MM.1S (cell line): ENCODE data around the gene FGD2.

ENCODE experiments used
- DNase-seq: peaks from one replicate; pipeline ENCODE4 v3.0.0-alpha.2; 2015
- H2AFZ ChIP-seq: fragments of 300-600 bp; sonication (generic); 2 replicates; pipeline ENCODE4 v1.6.0; 2016; ENCODE audit warnings: antibody characterized with exemption, low read length
- H3F3A ChIP-seq: fragments of 300-600 bp; sonication (generic); 2 replicates; pipeline ENCODE4 v1.6.1; 2016; ENCODE audit warnings: mild to moderate bottlenecking, antibody characterized with exemption, low read length, moderate library complexity, mixed read lengths; ENCODE audit not compliant: insufficient read depth
- H3K27ac ChIP-seq: fragments of 300-600 bp; sonication (generic); 2 replicates; pipeline ENCODE4 v1.5.1; 2016; ENCODE audit warnings: mild to moderate bottlenecking, low read length
- H3K27me3 ChIP-seq: fragments of 300-600 bp; sonication (generic); replicated peaks from 2 replicates; pipeline ENCODE4 v1.6.0; 2016; ENCODE audit warnings: low read length; ENCODE audit not compliant: insufficient read depth
- H3K36me3 ChIP-seq: fragments of 300-600 bp; sonication (generic); replicated peaks from 2 replicates; pipeline ENCODE4 v1.6.1; 2016; ENCODE audit warnings: mild to moderate bottlenecking, low read length, mixed read lengths; ENCODE audit not compliant: insufficient read depth
- H3K4me1 ChIP-seq: fragments of 300-600 bp; sonication (generic); 2 replicates; pipeline ENCODE4 v1.6.1; 2016; ENCODE audit warnings: low read length, mixed read lengths
- H3K4me2 ChIP-seq: fragments of 300-600 bp; sonication (generic); 2 replicates; pipeline ENCODE4 v1.6.0; 2016; ENCODE audit warnings: low read depth, low read length
- H3K4me3 ChIP-seq: fragments of 300-600 bp; sonication (generic); 2 replicates; pipeline ENCODE4 v1.5.1; 2016; ENCODE audit warnings: low read length, mixed read lengths
- H3K79me2 ChIP-seq: fragments of 300-600 bp; sonication (generic); 2 replicates; pipeline ENCODE4 v1.6.1; 2016; ENCODE audit warnings: mixed run types, low read length, mixed read lengths
- H3K9ac ChIP-seq: fragments of 300-600 bp; sonication (generic); 2 replicates; pipeline ENCODE4 v1.6.1; 2016; ENCODE audit warnings: low read length, mixed read lengths
- H3K9me2 ChIP-seq: fragments of 300-600 bp; sonication (generic); replicated peaks from 2 replicates; pipeline ENCODE4 v1.6.1; 2016; ENCODE audit warnings: mild to moderate bottlenecking, low read length, mixed read lengths; ENCODE audit not compliant: insufficient read depth
- H3K9me3 ChIP-seq: fragments of 300-600 bp; sonication (generic); replicated peaks from 2 replicates; pipeline ENCODE4 v1.6.1; 2016; ENCODE audit warnings: mild to moderate bottlenecking, low read length, mixed read lengths; ENCODE audit not compliant: insufficient read depth
- H4K20me1 ChIP-seq: fragments of 300-600 bp; sonication (generic); 2 replicates; pipeline ENCODE4 v1.6.1; 2016; ENCODE audit warnings: mild to moderate bottlenecking, low read length, moderate library complexity, mixed read lengths; ENCODE audit not compliant: insufficient read depth
- EZH2 ChIP-seq: fragments of 300-600 bp; sonication (generic); optimal IDR thresholded peaks from 2 replicates; pipeline ENCODE3; 2017; ENCODE audit warnings: low read depth, mild to moderate bottlenecking, antibody characterized with exemption, low read length, mixed read lengths
- EZH2phosphoT487 ChIP-seq: fragments of 300-600 bp; sonication (generic); IDR thresholded peaks from 2 replicates; pipeline ENCODE4 v1.6.1; 2018; ENCODE audit warnings: antibody characterized with exemption, low read length
- TF ChIP-seq, protein P1 (sequence below): fragments of 300-600 bp; sonication (generic); IDR thresholded peaks from 2 replicates; pipeline ENCODE4 v1.5.1; 2016; ENCODE audit warnings: antibody characterized with exemption, low read length, mixed read lengths

FGD2 gene

DNA sequence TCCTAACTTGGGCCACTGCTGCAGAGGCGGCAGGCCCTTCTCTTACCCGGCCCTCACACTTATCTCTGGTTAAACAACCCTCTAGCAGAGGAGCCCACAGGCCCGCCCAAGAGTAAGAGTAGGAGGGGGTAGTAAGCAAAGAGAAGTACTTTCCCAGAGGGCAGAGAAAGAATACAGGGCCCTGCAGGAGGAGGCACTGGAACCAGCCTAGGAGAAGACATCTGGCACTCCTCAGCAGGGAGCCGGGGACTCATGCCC lies 29.5 kb upstream of the FGD2 start:
- Histone ChIP-seq H3K4me3 (no peak overlapping the region), H3K4me2 (no peak overlapping the region), H4K20me1 (no peaks in the 10 kb centered on the region), H3K27me3 (no peaks in the 10 kb centered on the region), H3K9me3 (no peaks in the 10 kb centered on the region), H3K4me1 (no peaks in the 10 kb centered on the region), H3K36me3 (no peaks in the 10 kb centered on the region), H3K79me2 (peaks cover 21% of the 10 kb centered on the region), H3K9ac (no peak overlapping the region), H3F3A (no peaks in the 10 kb centered on the region), H3K9me2 (no peaks in the 10 kb centered on the region), H2AFZ (no peak overlapping the region), H3K27ac (no peak overlapping the region)
- no peak for TF ChIP-seq EZH2phosphoT487
- TF ChIP-seq, protein P1, sequence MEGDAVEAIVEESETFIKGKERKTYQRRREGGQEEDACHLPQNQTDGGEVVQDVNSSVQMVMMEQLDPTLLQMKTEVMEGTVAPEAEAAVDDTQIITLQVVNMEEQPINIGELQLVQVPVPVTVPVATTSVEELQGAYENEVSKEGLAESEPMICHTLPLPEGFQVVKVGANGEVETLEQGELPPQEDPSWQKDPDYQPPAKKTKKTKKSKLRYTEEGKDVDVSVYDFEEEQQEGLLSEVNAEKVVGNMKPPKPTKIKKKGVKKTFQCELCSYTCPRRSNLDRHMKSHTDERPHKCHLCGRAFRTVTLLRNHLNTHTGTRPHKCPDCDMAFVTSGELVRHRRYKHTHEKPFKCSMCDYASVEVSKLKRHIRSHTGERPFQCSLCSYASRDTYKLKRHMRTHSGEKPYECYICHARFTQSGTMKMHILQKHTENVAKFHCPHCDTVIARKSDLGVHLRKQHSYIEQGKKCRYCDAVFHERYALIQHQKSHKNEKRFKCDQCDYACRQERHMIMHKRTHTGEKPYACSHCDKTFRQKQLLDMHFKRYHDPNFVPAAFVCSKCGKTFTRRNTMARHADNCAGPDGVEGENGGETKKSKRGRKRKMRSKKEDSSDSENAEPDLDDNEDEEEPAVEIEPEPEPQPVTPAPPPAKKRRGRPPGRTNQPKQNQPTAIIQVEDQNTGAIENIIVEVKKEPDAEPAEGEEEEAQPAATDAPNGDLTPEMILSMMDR: no peak
- no peak for TF ChIP-seq EZH2
- DNase-seq: no peak

DNA sequence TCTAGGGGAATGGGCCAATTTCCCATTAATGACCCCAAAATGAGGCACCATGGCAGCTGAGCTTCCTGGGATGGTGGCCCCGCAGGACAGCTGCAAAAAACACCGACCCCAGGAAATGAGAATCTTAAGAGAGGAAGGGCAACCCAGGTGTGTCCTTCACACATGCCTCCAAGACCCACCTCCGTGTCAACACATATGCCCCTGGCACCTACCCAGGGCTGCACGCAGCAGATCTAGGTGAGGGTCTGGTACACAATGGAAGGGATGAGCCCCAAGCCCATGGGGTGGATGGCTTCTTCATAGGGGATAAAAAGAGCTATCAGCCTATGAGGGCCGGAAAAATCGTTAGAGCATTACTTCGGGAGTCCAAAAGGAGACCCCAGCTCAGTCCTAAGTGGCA lies 28.9 kb upstream of the FGD2 start:
- no peaks in the 10 kb centered on the region for H3K27me3 ChIP-seq

DNA sequence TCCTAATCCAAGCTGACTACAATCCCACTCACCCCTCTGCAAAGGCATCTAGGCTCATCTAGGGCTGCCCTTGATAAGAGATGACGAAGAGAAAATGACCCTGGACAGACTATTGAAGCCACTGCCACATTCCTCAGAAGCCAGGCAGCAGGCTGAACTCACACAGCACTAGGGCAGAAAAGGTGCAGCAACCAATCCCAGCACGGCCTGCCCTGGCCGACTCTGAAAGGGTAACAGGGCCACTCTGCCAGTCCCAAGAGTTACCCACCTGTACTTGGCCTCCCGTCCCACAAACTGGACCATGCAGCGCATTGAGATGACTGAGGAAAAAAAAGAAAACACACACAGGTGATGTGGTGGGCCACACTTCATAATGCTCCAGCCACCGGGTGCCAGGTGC lies 28.5 kb upstream of the FGD2 start:
- H3K9me2 ChIP-seq: no peaks in the 10 kb centered on the region
- H3K27me3 ChIP-seq: no peaks in the 10 kb centered on the region
- no peak overlapping the region for H3K4me3 ChIP-seq
- H4K20me1 ChIP-seq: no peaks in the 10 kb centered on the region
- no peaks in the 10 kb centered on the region for H3K36me3 ChIP-seq
- H3K4me1 ChIP-seq: no peaks in the 10 kb centered on the region
- H3F3A ChIP-seq: no peaks in the 10 kb centered on the region
- no peak for DNase-seq
- TF ChIP-seq EZH2 (no peak), EZH2phosphoT487 (no peak)
- TF ChIP-seq, protein P1: no peak
- H3K27ac ChIP-seq: no peak overlapping the region
- no peak overlapping the region for H2AFZ ChIP-seq
- H3K79me2 ChIP-seq: peaks cover 31% of the 10 kb centered on the region
- no peak overlapping the region for H3K9ac ChIP-seq
- no peak overlapping the region for H3K4me2 ChIP-seq
- H3K9me3 ChIP-seq: no peaks in the 10 kb centered on the region

More for the DNA sequence above, 28.9 kb upstream of the FGD2 start:
- Histone ChIP-seq H2AFZ (no peak overlapping the region), H3K27ac (no peak overlapping the region), H3F3A (no peaks in the 10 kb centered on the region), H3K9me3 (no peaks in the 10 kb centered on the region), H3K4me3 (no peak overlapping the region), H3K9me2 (no peaks in the 10 kb centered on the region), H3K36me3 (no peaks in the 10 kb centered on the region), H3K9ac (no peak overlapping the region), H4K20me1 (no peaks in the 10 kb centered on the region), H3K4me1 (no peaks in the 10 kb centered on the region), H3K79me2 (peaks cover 27% of the 10 kb centered on the region), H3K4me2 (no peak overlapping the region)
- TF ChIP-seq, protein P1: no peak
- TF ChIP-seq EZH2phosphoT487: no peak
- TF ChIP-seq EZH2: no peak
- DNase-seq: no peak

DNA sequence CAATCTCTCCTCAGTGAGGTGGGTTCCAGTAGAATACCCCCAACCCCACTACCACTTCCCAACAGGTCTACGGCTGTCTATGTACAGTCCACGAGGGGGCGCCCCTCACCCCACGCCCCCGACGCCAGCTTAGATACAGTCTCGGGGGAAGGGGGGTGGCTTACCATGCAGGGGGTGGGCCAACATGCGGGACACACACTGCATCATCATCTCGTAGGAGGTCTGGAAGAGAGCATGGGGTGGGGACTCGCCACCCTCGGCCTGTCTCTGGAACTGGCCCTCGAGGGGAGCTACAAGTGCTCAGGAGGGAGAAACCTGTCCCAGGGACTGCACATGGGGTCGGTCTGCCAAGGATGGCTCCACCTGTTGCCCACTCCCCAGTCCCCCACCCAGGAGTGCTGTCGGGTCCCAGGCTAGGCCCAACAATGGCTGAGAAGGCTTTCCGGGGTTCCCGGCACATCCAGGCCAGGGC lies 27.9 kb upstream of the FGD2 start:
- H3F3A ChIP-seq: no peaks in the 10 kb centered on the region
- no peak overlapping the region for H3K4me2 ChIP-seq
- no peaks in the 10 kb centered on the region for H3K9me2 ChIP-seq
- H3K9ac ChIP-seq: no peak overlapping the region
- no peaks in the 10 kb centered on the region for H3K27me3 ChIP-seq
- no peak overlapping the region for H2AFZ ChIP-seq
- H3K27ac ChIP-seq: no peak overlapping the region
- no peaks in the 10 kb centered on the region for H3K9me3 ChIP-seq
- no peak overlapping the region for H3K4me3 ChIP-seq
- no peak for TF ChIP-seq EZH2
- TF ChIP-seq, protein P1: peak; percentile 50
- TF ChIP-seq EZH2phosphoT487: no peak
- no peaks in the 10 kb centered on the region for H4K20me1 ChIP-seq
- H3K36me3 ChIP-seq: no peaks in the 10 kb centered on the region
- peaks cover 37% of the 10 kb centered on the region for H3K79me2 ChIP-seq
- DNase-seq: no peak
- H3K4me1 ChIP-seq: no peaks in the 10 kb centered on the region
